BLaER1 treated with 17β-estradiol and CSF1 and Interleukin-3, amounts not matched to agents 10 nM and 100 nM (cell line): ENCODE data around the gene USP54.
"Not testable (repeated sequence)": the region's sequence is repeated elsewhere in the genome, so short reads cannot be mapped to it uniquely, and the experiment has no call there.

Experiments
- H3K27ac ChIP-seq, 11 experiments: shearing (Covaris generic); formaldehyde crosslinking; 2 replicates each; pipeline ENCODE4 v1.8.1; 2022
- H3K27me3 ChIP-seq, 11 experiments: shearing (Covaris generic); formaldehyde crosslinking; 2 replicates each; pipeline ENCODE4 v1.8.1; 2022
- H3K36me3 ChIP-seq, 11 experiments: shearing (Covaris generic); formaldehyde crosslinking; 2 replicates each; pipeline ENCODE4 v1.8.1; 2022
- H3K4me1 ChIP-seq, 10 experiments: shearing (Covaris generic); formaldehyde crosslinking; 2 replicates each; pipeline ENCODE4 v1.8.1; 2022
- H3K4me2 ChIP-seq, 11 experiments: shearing (Covaris generic); formaldehyde crosslinking; 2 replicates each; pipeline ENCODE4 v1.8.1; 2022
- H3K4me3 ChIP-seq, 10 experiments: shearing (Covaris generic); formaldehyde crosslinking; 2 replicates each; pipeline ENCODE4 v1.8.1; 2022
- H3K9ac ChIP-seq, 11 experiments: shearing (Covaris generic); formaldehyde crosslinking; 2 replicates each; pipeline ENCODE4 v1.8.1; 2022
- H3K9me3 ChIP-seq, 11 experiments: shearing (Covaris generic); formaldehyde crosslinking; replicated peaks in 1 of 11; 2 replicates each; pipeline ENCODE4 v1.8.1; 2022
- H4K20me1 ChIP-seq, 11 experiments: shearing (Covaris generic); formaldehyde crosslinking; 2 replicates each; pipeline ENCODE4 v1.8.1; 2022
- Cebpa-rat ChIP-seq, 11 experiments: shearing (Covaris generic); IDR thresholded peaks; 2 replicates each; pipeline ENCODE4 v1.8.1; 2022

USP54 gene

GRCh38 chr10:73593812-73594211 is 2.7 kb upstream of the USP54 start:
- Histone ChIP-seq H3K27me3 (no peaks in the 10 kb centered on the region), H3K36me3 (no peaks in the 10 kb centered on the region), H3K9ac (no peak overlapping the region), H3K9me3 (no peaks in the 10 kb centered on the region), H4K20me1 (no peaks in the 10 kb centered on the region), H3K4me3 (no peak overlapping the region), H3K27ac (no peak overlapping the region), H3K4me1 (peaks cover 16 to 29% (median 22%) of the 10 kb centered on the region in 10 experiments), H3K4me2 (no peak overlapping the region)
- TF ChIP-seq Cebpa-rat (IDR thresholded peaks at IDR 0.05): no peak

- Histone ChIP-seq H4K20me1 (no peaks in the 10 kb centered on the region), H3K9ac (no peak overlapping the region), H3K36me3 (no peaks in the 10 kb centered on the region), H3K4me1 (peaks cover 16 to 29% (median 22%) of the 10 kb centered on the region in 10 experiments), H3K9me3 (no peaks in the 10 kb centered on the region), H3K27me3 (no peaks in the 10 kb centered on the region), H3K4me3 (no peak overlapping the region), H3K27ac (no peak overlapping the region), H3K4me2 (no peak overlapping the region)
- TF ChIP-seq Cebpa-rat (IDR thresholded peaks at IDR 0.05): no peak
These were observed 2.0 kb upstream of the USP54 start for GRCh38 chr10:73593110-73593509.

- H3K27ac ChIP-seq: peak overlapping the region in 8 of 11 experiments; percentile 16 to 65 (median 42); a peak in 10 of 22 replicates
- no peaks in the 10 kb centered on the region for H4K20me1 ChIP-seq
- peaks cover 16 to 26% (median 21%) of the 10 kb centered on the region in 10 experiments for H3K4me1 ChIP-seq
- peak overlapping the region in 4 of 10 experiments; percentile 17 to 29 (median 19); a peak in 2 of 20 replicates for H3K4me3 ChIP-seq
- TF ChIP-seq Cebpa-rat (IDR thresholded peaks at IDR 0.05): no peak
- H3K9me3 ChIP-seq: no peaks in the 10 kb centered on the region
- peak overlapping the region in 5 of 11 experiments; percentile 13 to 72 (median 41); a peak in 9 of 22 replicates for H3K9ac ChIP-seq
- no peaks in the 10 kb centered on the region for H3K36me3 ChIP-seq
- H3K27me3 ChIP-seq: no peaks in the 10 kb centered on the region
- H3K4me2 ChIP-seq: peak overlapping the region; percentile 64 to 86 (median 72)
These were observed 975 bp upstream of the USP54 start for GRCh38 chr10:73591935-73592699.

GRCh38 chr10:73589563-73590126 is 1.5 kb downstream of the USP54 start:
- peaks cover 0 to 7% (median 0%) of the 10 kb centered on the region in 11 experiments; a peak in 2 of 22 replicates for H3K9me3 ChIP-seq
- H3K27ac ChIP-seq: no peak overlapping the region
- TF ChIP-seq Cebpa-rat (IDR thresholded peaks at IDR 0.05): no peak
- no peak overlapping the region for H3K9ac ChIP-seq
- H3K36me3 ChIP-seq: no peaks in the 10 kb centered on the region
- H4K20me1 ChIP-seq: no peaks in the 10 kb centered on the region
- H3K4me3 ChIP-seq: no peak overlapping the region
- no peak overlapping the region for H3K4me2 ChIP-seq
- peaks cover 16 to 26% (median 21%) of the 10 kb centered on the region in 10 experiments for H3K4me1 ChIP-seq
- no peaks in the 10 kb centered on the region for H3K27me3 ChIP-seq

- H3K27ac ChIP-seq: no peak overlapping the region
- no peak for TF ChIP-seq Cebpa-rat (IDR thresholded peaks at IDR 0.05)
- H3K27me3 ChIP-seq: no peaks in the 10 kb centered on the region
- H3K4me2 ChIP-seq: no peak overlapping the region
- H3K4me1 ChIP-seq: peaks cover 16 to 26% (median 21%) of the 10 kb centered on the region in 10 experiments
- peaks cover 0 to 7% (median 0%) of the 10 kb centered on the region in 11 experiments; a peak in 2 of 22 replicates for H3K9me3 ChIP-seq
- no peaks in the 10 kb centered on the region for H3K36me3 ChIP-seq
- H4K20me1 ChIP-seq: no peaks in the 10 kb centered on the region
- H3K4me3 ChIP-seq: no peak overlapping the region
- no peak overlapping the region for H3K9ac ChIP-seq
These were observed 2.5 kb downstream of the USP54 start for GRCh38 chr10:73588656-73589055.

GRCh38 chr10:73586583-73586984 is 4.6 kb downstream of the USP54 start:
- Histone ChIP-seq H3K27me3 (no peaks in the 10 kb centered on the region), H3K36me3 (no peaks in the 10 kb centered on the region), H3K9me3 (peaks cover 0 to 7% (median 0%) of the 10 kb centered on the region in 11 experiments; a peak in 2 of 22 replicates), H3K27ac (no peak overlapping the region), H3K4me1 (peaks cover 7 to 13% (median 9%) of the 10 kb centered on the region in 10 experiments), H4K20me1 (no peaks in the 10 kb centered on the region; a peak in 1 of 22 replicates), H3K4me2 (no peak overlapping the region), H3K9ac (no peak overlapping the region), H3K4me3 (no peak overlapping the region)
- TF ChIP-seq Cebpa-rat (IDR thresholded peaks at IDR 0.05): no peak

GRCh38 chr10:73585327-73585726 is 5.8 kb downstream of the USP54 start:
- H3K9ac ChIP-seq: no peak overlapping the region
- no peak overlapping the region for H3K4me2 ChIP-seq
- no peak overlapping the region for H3K4me3 ChIP-seq
- 0 out of 20 replicates have a peak, but pooled peaks cover 0 to under 1% (median 0%) of the 10 kb centered on the region in 10 experiments for H3K4me1 ChIP-seq
- no peak overlapping the region for H3K27ac ChIP-seq
- no peak for TF ChIP-seq Cebpa-rat (IDR thresholded peaks at IDR 0.05)
- no peaks in the 10 kb centered on the region; a peak in 1 of 22 replicates for H4K20me1 ChIP-seq
- H3K27me3 ChIP-seq: no peaks in the 10 kb centered on the region
- H3K9me3 ChIP-seq: peaks cover 0 to 7% (median 0%) of the 10 kb centered on the region in 11 experiments; a peak in 2 of 22 replicates
- no peaks in the 10 kb centered on the region for H3K36me3 ChIP-seq

- Histone ChIP-seq H4K20me1 (no peaks in the 10 kb centered on the region; a peak in 1 of 22 replicates), H3K4me3 (no peak overlapping the region), H3K27ac (no peak overlapping the region), H3K4me2 (no peak overlapping the region), H3K9ac (no peak overlapping the region), H3K4me1 (no peaks in the 10 kb centered on the region), H3K27me3 (no peaks in the 10 kb centered on the region), H3K36me3 (no peaks in the 10 kb centered on the region), H3K9me3 (peaks cover 0 to 7% (median 0%) of the 10 kb centered on the region in 11 experiments; a peak in 2 of 22 replicates)
- TF ChIP-seq Cebpa-rat (IDR thresholded peaks at IDR 0.05): no peak
These were observed 6.4 kb downstream of the USP54 start for GRCh38 chr10:73584737-73585136.

GRCh38 chr10:73581918-73582317 is 9.2 kb downstream of the USP54 start:
- H3K9me3 ChIP-seq: peaks cover 0 to 7% (median 0%) of the 10 kb centered on the region in 11 experiments; a peak in 2 of 22 replicates
- no peak overlapping the region for H3K4me3 ChIP-seq
- no peak overlapping the region for H3K9ac ChIP-seq
- no peak for TF ChIP-seq Cebpa-rat (IDR thresholded peaks at IDR 0.05)
- no peaks in the 10 kb centered on the region for H3K27me3 ChIP-seq
- peaks cover 0 to under 1% (median 0%) of the 10 kb centered on the region in 10 experiments; a peak in 1 of 20 replicates for H3K4me1 ChIP-seq
- H3K27ac ChIP-seq: no peak overlapping the region
- H4K20me1 ChIP-seq: no peaks in the 10 kb centered on the region; a peak in 1 of 22 replicates
- H3K4me2 ChIP-seq: no peak overlapping the region
- no peaks in the 10 kb centered on the region for H3K36me3 ChIP-seq

GRCh38 chr10:73578927-73579326 is 12.2 kb downstream of the USP54 start:
- H3K4me2 ChIP-seq, H4K20me1 ChIP-seq, H3K9ac ChIP-seq, H3K36me3 ChIP-seq, H3K9me3 ChIP-seq, H3K27me3 ChIP-seq, H3K27ac ChIP-seq, H3K4me3 ChIP-seq: not testable (repeated sequence)
- H3K4me1 ChIP-seq: peaks cover 0 to 14% (median 0%) of the 10 kb centered on the region in 10 experiments; a peak in 3 of 20 replicates
